Lower leg skin (tissue), 3 donors: ENCODE data around the gene IFNA5.

ENCODE experiments used
- POLR2A ChIP-seq, 2 donors: fragments of 450-650 bp; IDR thresholded peaks; one replicate each; pipeline ENCODE4 v1.6.1; 2016 to 2017; ENCODE audit warnings: antibody characterized with exemption in 2 of 2, mild to moderate bottlenecking in 1 of 2, moderate library complexity in 1 of 2
- TF ChIP-seq, protein P1 (sequence below), 3 donors: fragments of 450-650 bp; IDR thresholded peaks; one replicate each; pipeline ENCODE4 v1.5.1; 2016; ENCODE audit warnings: antibody characterized with exemption in 3 of 3, mild to moderate bottlenecking in 3 of 3, moderate library complexity in 2 of 3

DNA sequence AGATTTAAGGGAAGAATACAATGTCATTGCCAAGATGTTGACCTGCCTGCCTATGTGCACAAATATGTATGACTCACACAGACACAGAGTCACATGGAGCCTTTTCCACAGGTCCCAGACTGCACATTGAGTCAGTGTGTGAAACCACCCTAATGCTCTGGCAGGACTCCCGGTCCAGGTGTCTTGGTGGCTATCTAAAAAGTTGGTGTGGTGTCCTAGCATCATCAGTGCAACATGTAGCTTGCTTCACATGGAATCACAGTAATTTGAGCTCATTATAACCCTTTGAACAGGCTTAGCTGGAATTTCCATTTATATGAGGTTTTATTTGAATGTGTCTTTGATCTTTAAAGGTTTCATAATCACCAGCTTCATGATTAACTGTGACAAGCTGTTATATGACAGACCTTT, 10.7 kb downstream of the IFNA5 start:
- TF ChIP-seq POLR2A (IDR thresholded peaks at IDR 0.05) = no peak
- TF ChIP-seq, protein P1, sequence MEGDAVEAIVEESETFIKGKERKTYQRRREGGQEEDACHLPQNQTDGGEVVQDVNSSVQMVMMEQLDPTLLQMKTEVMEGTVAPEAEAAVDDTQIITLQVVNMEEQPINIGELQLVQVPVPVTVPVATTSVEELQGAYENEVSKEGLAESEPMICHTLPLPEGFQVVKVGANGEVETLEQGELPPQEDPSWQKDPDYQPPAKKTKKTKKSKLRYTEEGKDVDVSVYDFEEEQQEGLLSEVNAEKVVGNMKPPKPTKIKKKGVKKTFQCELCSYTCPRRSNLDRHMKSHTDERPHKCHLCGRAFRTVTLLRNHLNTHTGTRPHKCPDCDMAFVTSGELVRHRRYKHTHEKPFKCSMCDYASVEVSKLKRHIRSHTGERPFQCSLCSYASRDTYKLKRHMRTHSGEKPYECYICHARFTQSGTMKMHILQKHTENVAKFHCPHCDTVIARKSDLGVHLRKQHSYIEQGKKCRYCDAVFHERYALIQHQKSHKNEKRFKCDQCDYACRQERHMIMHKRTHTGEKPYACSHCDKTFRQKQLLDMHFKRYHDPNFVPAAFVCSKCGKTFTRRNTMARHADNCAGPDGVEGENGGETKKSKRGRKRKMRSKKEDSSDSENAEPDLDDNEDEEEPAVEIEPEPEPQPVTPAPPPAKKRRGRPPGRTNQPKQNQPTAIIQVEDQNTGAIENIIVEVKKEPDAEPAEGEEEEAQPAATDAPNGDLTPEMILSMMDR (IDR thresholded peaks at IDR 0.05) = no peak
